ENCODE measurements around the gene ACTBL2.

DNA sequence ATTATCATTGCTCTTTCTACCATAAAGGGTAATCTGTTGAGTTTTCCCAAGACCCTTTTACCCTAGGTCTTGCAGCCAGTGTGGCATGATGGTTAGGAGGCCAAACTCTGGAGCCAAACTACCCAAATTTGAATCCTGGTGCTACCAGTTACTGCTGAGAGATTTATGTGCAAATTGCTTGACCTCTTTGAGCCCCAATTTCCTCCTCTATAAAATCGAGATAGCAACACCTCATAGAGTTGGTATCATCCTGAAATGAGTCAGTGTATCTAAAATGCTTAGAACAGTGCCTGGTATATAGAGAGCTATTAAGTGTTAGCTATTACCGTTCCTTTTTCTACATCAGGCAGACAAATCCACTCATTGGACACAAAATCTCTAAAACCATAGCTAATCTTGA is 43.0 kb downstream of the ACTBL2 start:
- TF ChIP-seq, protein P1, sequence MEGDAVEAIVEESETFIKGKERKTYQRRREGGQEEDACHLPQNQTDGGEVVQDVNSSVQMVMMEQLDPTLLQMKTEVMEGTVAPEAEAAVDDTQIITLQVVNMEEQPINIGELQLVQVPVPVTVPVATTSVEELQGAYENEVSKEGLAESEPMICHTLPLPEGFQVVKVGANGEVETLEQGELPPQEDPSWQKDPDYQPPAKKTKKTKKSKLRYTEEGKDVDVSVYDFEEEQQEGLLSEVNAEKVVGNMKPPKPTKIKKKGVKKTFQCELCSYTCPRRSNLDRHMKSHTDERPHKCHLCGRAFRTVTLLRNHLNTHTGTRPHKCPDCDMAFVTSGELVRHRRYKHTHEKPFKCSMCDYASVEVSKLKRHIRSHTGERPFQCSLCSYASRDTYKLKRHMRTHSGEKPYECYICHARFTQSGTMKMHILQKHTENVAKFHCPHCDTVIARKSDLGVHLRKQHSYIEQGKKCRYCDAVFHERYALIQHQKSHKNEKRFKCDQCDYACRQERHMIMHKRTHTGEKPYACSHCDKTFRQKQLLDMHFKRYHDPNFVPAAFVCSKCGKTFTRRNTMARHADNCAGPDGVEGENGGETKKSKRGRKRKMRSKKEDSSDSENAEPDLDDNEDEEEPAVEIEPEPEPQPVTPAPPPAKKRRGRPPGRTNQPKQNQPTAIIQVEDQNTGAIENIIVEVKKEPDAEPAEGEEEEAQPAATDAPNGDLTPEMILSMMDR (conservative IDR thresholded peaks at IDR 0.05 in 1 of 2, IDR thresholded peaks at IDR 0.05 in 1 of 2; ENCODE audit: low read depth in 1 of 2, low read length in 2 of 2): no peak
- TF ChIP-seq EZH2 (IDR thresholded peaks at IDR 0.05; ENCODE audit: low read length, missing control alignments): no peak

Measured in fibroblast of lung (primary cell).